CD1c-positive myeloid dendritic cell (primary cell): ENCODE measurements around the gene PRDM13.
"Not testable (repeated sequence)": the region's sequence is repeated elsewhere in the genome, so short reads cannot be mapped to it uniquely, and the experiment has no call there.

ENCODE experiments used
- DNase-seq: peaks from one replicate; pipeline ENCODE4 v3.0.0-alpha.2; 2016; ENCODE audit errors: extremely low spot score

Gene PRDM13

GRCh38 chr6:99629293-99629692, 22.7 kb downstream of the PRDM13 start:
- no peak for DNase-seq

- no peak for DNase-seq
Measured at GRCh38 chr6:99637629-99638028, 31.0 kb downstream of the PRDM13 start.

GRCh38 chr6:99638358-99638757, 31.7 kb downstream of the PRDM13 start:
- not testable (repeated sequence) for DNase-seq

GRCh38 chr6:99641270-99641669, 34.6 kb downstream of the PRDM13 start:
- DNase-seq = no peak

GRCh38 chr6:99645986-99646385, 39.4 kb downstream of the PRDM13 start:
- DNase-seq = no peak

GRCh38 chr6:99650091-99650571, 43.5 kb downstream of the PRDM13 start:
- not testable (repeated sequence) for DNase-seq

GRCh38 chr6:99660206-99660605, 53.6 kb downstream of the PRDM13 start:
- DNase-seq = no peak

- no peak for DNase-seq
Measured at GRCh38 chr6:99661870-99662269, 55.2 kb downstream of the PRDM13 start.

- DNase-seq = no peak
Measured at GRCh38 chr6:99662616-99663015, 56.0 kb downstream of the PRDM13 start.
